Fibroblast of skin of right quadriceps (primary cell): ENCODE data around the gene USP5.
A peak's percentile ranks its signal among the peaks of the same experiment; 100 is the strongest.
"Not testable (repeated sequence)": the region's sequence is repeated elsewhere in the genome, so short reads cannot be mapped to it uniquely, and the experiment has no call there.

Experiments
- DNase-seq: peaks from one replicate; pipeline ENCODE4 v3.0.0-alpha.2; 2013

USP5 gene

DNA sequence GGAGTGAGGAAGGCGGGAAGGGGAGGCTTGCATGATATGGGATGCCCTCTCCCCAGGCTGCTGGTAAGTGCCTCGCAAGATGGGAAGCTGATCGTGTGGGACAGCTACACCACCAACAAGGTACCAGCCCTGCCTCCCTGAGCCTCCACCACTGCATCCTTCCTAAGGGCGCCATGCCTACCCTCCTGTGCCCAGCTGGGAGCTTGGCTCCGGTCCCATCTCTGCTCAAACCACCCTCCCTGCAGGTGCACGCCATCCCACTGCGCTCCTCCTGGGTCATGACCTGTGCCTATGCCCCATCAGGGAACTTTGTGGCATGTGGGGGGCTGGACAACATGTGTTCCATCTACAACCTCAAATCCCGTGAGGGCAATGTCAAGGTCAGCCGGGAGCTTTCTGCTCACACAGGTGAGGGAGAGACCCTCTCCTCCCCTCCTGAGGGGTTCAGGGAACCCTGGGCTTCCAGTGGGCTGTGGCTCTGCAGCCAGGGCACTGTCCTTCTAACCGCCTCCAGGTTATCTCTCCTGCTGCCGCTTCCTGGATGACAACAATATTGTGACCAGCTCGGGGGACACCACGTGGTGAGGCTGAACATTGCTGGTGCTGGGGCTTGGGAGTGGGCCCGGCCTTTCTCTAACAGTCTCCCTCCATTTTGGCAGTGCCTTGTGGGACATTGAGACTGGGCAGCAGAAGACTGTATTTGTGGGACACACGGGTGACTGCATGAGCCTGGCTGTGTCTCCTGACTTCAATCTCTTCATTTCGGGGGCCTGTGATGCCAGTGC, 8.6 kb upstream of the USP5 start:
- DNase-seq, result no peak

DNA sequence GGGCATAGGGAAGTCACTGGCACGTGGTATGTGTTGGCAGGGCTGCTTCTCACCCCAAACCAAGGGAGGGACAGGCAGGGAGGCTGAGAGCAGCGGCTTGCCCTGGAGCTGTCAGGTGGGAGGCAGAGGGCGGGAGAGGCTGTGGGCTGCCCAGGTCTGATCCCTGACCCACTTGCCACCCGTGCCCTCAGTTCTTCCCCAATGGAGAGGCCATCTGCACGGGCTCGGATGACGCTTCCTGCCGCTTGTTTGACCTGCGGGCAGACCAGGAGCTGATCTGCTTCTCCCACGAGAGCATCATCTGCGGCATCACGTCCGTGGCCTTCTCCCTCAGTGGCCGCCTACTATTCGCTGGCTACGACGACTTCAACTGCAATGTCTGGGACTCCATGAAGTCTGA, 6.6 kb upstream of the USP5 start:
- no peak for DNase-seq

DNA sequence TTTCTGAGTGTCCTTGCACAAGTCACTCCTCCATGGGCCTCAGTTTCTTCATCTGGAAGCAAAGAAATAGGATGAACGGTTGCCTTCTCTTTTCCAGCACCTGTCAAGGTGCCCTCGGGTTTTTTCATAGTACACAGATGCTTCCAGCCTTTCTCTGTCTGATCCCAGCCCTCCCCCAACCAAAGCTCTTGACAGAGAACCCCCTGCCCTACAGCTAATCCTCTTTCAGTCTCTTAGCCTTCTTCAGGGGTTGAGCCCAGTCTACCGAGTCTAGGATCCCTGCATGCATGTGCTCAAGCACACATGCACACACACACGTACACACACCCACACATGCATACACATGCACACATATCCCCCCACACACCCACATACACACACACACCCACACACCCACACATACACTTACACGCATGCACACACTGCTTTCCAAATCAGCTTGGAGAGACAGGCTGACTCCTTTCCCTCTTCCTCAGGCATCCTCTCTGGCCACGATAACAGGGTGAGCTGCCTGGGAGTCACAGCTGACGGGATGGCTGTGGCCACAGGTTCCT, 5.6 kb upstream of the USP5 start:
- no peak for DNase-seq

DNA sequence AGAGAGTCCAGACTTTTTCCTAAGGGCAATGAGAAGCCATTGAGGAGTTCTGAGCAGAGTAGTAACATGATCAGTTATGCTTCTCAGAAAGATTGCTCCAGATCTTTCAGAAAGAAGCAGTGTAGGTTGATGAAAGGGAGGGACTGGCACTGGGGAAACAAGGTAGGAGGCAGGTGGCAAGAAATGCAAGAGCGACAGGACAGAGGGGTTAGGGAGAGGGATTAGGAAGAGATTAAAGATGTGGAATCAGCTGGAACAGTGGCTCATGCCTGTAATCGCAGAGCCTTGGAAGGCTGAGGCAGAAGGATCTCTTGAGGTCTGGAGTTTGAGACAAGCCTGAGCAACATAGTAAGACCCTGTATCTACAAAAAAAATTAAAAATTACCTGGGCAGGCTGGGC, 4.3 kb upstream of the USP5 start:
- no peak for DNase-seq

DNA sequence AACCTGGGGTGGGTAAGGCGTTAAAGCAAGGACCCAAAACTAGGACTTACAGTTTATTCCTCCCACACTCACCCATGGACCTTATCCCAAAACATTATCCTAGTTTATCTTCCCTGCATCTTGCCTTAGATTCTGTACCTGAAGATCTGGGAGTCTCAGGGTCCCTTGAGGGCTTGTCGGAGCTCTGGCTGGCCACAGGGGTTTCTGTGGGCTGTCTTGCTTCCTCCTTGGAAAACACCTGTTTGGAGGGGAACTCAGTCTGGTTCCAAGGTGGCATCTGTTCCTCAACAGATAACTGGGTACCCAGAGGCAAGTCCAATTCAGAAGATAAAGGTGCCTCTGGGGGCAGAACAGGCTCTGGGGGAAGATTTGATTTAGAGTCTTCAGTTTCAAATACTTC, 2.5 kb upstream of the USP5 start:
- no peak for DNase-seq

DNA sequence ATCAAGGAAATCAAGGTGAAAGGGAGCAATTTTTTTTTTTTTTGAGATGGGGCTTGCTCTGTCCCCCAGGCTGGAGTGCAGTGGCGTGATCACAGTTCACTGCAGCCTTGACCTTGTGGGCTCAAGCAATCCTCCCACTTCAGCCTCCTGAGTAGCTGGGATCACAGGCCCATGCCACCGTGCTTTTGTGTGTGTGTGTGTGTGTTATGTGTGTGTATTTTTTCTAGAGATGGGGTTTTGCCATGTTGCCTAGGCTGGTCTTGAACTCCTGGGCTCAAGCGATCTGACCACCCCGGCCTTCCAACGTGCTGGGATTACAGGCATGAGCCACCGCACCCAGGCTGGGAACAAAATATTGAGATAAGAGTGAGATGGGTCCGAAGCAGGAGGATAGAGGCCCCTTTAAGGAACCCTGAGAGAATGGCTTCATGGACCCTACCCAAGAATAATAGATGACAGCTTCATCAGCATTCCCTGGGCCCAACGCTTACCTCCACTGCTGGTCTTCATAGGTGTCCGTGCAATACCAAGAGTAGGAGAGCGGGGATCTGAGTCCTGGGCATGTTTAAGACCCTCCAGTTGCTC, 1.9 kb upstream of the USP5 start:
- no peak for DNase-seq

DNA sequence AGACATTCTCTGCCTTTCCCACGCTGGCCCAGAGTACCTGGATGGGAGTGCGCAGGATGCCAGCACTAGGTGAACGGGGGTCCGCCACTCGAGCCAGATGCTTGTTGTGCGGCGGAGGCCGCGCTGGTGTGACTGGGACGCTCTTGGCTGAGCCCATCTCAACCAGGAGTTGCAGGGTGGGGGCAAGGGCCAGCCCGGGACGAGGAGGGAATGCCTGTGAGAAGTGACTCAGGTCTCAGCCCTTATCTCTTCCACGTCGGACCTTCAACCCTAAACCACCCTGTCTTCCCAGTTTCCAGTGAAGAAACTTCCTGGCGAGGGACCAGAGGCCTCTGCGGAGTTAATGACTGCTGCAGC, 1.2 kb upstream of the USP5 start:
- no peak for DNase-seq

DNA sequence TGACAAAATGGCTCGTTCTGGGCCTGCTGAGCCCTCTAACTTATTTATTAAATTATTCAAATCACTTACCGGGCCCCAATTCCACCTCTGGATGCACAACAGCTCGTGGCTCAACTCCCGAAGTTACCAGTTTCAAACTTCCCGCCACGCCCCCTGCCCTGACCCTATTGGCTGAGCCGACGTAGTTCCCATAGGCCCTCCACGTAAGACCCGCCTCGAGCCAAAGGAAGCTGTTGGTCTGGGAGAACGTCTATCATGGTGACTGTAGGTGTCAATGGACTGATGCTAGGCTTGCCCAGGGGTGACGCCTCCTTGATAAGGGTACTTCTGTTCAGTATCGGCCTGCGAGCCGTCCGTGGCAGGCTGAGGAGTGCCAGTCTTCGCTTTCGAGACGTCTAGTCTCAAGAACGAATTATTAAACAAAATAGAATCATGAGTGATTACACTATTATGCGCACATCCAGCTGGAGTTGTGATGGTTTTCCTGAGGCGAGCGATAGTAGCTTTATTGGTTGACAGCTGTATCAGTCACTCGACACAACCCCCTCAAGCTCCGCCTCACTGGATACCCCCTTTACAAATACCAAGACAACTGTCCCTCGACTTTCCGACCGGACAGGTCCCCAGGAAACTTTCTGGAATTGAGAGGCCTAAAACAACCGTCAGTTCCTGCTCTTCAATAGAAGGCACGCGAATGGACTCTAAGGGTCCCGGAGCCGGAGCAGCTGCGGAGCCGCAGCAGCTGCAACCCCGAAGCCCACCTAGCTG, 613 bp upstream of the USP5 start, which contains the start of gene CDCA3:
TSS of gene CDCA3 (minus strand) at position 134 of the 768 bp plus-strand sequence. CDS start 334 bp downstream, outside the sequence.
- peak; percentile 99 for DNase-seq

DNA sequence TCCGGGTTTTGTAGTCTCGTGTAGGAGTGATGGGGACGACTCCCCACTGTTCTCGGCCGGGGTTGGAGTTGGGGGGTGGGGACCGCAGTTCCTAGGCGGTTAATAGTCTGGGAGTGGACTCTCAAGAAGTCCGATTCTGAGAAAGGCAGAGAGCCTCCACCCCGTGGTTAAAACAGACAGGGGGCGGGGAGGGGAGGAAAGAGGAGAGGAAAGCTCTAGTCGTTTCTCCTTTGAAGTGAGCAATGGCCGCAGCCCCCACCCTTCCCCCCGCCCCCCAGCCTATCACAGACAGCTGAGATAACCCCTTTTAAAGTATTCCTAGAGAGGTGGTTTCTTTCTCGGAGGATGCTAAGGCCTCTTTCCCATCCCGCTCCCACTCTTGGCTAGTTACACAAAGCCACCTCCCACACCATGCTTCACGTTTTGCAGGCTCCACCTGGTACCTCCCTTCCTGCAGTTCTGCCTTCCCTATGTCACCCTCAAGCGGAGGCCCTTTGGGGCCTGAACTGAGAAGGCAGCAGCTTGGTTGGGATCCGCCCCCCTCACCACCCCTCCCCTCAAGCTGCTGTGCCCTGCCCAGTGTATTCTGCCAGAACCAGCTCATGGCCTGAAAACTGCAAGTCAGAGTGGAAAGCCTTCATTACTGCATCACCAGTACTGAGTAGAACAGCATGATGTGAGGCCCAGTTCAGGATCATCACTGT, 853 bp downstream of the USP5 start:
- peak; percentile 58 for DNase-seq

DNA sequence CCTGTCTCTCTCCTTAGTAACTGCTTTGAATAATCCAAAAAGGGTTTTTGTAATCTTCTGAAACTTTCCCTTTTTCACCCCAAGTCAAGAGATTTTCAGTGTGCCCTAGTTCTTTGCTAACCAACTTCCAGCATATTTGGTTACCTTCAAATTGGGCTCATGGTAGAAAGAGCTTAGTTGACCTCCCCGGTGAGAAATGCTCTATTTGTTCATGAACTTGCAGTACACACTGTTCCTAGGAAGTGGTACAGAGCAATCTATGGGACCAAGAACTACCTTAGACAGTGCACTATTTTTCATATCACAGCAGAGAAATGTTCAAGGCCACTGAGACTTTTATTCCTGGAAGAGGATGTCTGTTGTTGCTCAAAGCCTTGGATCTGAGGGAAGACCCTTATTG, 1.7 kb downstream of the USP5 start:
- DNase-seq, result no peak

DNA sequence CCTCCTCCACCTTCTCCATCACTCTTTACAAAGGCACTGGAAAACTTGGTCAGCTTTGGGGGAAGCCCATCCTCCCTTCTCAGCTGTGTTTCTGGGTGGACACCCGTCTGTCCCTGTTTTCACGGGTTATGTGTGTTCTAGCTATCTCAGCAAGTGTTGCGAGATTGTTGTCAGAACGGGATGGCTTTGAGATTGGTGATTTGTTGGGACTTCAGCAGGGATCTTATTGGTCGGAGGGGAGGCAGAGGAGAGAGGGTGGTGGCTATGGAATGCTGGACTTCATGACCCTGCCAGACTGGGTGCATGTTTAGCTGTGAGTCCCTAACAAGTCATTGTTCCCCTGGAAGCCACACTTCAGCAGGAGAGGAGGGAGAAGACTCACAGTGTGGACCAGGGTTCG, 2.1 kb downstream of the USP5 start:
- DNase-seq, result no peak

DNA sequence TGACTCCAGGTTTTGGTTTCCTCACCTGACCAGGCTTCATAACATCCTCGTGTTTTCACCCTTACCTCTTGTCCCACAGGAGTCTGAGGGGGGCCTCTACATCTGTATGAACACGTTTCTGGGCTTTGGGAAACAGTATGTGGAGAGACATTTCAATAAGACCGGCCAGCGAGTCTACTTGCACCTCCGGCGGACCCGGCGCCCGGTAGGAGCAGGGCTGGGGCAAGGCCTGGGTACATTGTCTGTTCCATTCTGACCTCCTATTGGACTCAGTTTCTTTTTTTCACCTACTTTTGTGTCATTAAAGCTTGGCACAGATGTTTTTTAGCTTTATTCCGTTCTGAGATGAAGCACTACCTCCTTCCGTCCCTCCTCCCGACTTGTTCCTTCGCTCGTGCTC, 3.4 kb downstream of the USP5 start:
- DNase-seq, result no peak

DNA sequence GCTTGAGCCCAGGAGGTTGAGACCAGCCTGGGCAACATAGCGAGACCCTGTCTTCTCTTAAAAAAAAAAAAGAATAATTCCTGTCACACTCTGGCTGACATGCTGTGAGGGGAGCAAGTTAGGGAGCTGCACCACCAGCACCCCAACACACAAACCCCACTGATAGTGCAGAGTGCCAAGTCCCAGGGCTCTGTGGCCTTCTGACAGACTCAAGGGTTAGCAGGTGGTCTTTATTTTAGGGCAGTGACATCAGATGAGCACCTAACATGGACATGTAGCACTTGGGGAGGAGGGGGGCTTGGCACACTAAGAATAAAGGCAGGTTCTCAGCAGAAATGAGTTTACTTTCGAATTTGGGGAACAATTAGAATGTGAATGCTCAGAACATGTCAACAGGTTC, 6.8 kb downstream of the USP5 start:
- DNase-seq, result no peak

DNA sequence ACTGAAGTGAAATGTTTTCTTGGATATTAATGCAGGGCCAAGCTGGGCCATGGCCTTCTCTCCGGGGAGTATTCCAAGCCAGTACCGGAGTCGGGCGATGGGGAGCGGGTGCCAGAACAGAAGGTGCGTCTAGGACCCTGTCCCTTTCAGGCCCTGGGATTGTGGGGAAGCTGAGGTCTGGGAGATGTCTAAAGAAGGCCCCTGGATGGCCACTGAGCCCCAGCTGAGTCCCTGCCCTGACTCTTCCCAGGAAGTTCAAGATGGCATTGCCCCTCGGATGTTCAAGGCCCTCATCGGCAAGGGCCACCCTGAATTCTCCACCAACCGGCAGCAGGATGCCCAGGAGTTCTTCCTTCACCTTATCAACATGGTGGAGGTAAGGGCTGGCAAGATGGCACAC, 8.2 kb downstream of the USP5 start:
- no peak for DNase-seq

DNA sequence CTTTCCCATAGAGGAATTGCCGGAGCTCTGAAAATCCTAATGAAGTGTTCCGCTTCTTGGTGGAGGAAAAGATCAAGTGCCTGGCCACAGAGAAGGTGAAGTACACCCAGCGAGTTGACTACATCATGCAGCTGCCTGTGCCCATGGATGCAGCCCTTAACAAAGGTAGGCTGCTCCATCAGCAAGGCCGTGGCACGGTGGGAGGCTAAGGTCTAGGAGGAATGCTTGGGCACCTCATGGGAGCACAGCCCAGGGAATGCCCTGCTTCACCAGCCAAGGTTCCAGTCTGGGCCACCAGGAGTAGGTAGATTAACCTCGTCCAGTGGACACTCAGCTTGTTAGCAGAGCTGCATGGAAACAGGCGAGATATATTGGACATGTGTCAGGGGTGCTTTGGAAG, 9.0 kb downstream of the USP5 start:
- DNase-seq, result no peak

DNA sequence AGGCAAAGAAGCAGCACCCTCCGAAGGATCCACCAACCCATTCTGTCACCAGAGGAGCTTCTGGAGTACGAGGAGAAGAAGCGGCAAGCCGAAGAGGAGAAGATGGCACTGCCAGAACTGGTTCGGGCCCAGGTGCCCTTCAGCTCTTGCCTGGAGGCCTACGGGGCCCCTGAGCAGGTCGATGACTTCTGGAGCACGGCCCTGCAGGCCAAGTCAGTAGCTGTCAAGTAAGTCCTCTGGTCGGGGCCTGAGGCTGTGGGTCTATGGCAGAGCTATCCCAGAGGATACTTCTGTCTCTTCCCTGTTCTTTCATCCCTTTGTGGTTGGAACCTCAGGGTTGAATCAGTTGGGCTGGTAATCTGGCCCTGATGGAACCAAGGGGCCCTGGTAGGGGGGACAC, 9.4 kb downstream of the USP5 start:
- DNase-seq, result no peak

DNA sequence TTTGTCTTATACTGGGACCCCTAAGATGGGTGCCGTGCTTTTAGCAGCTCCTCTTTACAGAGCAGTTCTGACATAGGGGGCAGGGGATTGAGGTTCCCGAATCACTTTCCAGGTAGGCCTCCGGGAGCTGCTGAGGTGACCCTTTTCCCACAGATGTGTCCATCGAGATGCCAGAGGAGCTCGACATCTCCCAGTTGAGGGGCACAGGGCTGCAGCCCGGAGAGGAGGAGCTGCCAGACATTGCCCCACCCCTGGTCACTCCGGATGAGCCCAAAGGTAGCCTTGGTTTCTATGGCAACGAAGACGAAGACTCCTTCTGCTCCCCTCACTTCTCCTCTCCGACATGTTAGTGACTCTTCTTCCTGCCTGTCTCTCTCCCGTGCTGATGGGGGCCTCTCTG, 11.1 kb downstream of the USP5 start:
- no peak for DNase-seq

DNA sequence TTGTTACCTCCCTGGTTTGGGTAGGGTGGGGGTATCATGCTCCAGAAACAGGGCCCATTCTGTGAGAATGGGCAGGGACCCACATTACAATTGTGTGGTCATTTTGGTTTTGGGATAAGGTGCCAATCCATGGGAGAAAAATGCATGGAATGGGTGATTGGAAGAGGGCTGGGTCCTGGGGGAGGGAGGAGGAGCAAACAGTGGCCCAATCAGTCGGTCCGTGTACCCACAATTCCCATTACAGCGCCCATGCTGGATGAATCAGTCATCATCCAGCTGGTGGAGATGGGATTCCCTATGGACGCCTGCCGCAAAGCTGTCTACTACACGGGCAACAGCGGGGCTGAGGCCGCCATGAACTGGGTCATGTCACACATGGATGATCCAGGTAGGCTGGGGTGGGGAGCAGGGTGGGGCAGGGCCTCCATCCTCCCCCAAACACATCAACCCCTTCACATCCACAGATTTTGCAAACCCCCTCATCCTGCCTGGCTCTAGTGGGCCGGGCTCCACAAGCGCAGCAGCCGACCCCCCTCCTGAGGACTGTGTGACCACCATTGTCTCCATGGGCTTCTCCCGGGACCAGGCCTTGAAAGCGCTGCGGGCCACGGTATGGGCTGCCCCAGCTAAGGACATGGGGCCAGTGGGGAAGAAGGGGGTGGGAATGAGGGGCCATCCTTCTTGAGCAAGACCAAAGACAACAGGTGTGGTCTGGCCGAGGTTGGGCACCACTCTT, 11.8 kb downstream of the USP5 start:
- no peak for DNase-seq

DNA sequence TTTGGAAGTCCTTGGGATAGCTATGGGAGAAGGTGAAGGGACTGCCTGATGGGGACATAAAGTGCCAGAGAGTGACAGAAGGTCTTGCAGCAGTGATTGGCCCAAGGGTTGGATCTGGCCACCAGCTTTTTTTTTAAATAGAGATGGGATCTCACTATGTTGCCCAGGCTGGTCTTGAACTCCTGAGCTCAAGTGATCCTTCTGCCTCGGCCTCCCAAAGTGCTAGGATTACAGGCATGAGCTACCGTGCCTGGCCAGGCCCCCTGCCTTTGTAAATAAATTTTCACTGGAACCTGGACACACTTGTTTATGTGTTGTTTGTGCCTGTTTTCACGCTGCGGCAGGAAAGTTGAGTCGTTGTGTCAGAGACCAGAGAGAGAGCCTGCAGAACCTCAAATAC, 13.4 kb downstream of the USP5 start:
- DNase-seq, result not testable (repeated sequence)

DNA sequence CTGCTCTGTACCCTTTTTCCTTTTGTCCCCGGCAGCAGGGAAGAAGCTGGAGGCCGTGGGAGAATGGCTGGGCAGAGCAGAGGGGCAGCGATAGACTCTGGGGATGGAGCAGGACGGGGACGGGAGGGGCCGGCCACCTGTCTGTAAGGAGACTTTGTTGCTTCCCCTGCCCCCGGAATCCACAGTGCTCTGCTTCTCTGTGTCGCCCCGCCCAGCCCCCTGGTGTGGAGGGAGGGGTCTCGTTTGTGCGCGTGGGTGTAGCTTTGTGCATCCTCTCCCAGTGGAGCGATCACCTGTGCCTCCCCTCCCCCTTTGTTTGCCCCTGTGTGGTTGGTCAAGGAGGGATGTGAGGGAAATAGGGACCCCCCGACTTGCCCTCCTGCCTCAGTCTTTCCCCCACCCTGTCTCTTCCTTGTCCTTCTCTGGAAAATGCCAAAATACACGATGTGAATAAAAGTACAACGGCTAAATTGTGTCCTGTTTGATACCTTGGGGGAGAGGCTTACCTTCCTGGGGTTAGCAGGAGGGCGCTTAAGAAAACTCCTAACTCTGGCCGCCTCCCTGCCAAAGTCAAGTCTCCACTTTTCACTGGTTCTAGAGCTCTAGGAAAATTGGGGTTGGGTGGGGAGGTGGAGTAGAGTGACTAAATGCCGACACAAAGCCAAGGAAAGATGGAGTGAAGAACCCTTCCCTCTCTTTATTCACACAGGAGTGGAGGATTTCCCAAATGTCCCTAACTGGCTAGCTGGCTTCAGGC, 14.4 kb downstream of the USP5 start:
- DNase-seq, result no peak

DNA sequence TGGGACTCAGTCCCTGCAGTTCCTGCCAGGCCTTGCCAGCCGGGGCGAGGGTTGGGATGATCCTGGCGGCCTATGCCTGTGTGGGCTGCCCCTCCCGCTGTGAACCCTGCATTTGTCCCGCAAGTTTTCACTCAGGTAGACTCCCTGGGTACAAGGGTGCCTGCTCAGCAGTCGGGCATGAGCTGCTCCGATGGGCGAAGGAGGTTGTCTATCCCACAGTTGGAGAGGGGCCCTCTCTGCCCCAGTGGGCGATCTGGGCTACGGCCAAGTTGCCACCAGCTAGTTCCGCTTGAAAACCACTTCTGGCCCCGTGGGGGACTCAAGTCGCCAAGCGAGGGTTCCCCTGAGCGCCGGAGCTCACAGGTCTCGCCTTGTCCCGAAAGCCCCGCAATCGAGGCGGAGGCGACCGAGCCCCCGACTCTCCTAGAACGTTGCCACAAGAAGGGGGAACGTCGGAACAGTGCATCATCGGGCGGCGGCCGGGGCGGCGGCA, 15.0 kb downstream of the USP5 start:
- DNase-seq, result no peak
